Neural cell (in vitro differentiated cells): ENCODE results near the gene TNS3.

Experiments
- CTCF ChIP-seq: fragments of 450-650 bp; IDR thresholded peaks from 2 replicates; pipeline ENCODE4 v1.5.1; 2014; ENCODE audit warnings: antibody characterized with exemption, mild to moderate bottlenecking, moderate library complexity; ENCODE audit not compliant: poor library complexity, severe bottlenecking
- EZH2 ChIP-seq: fragments of 200-600, 300-800 bp; shearing (Covaris generic), sonication (generic); IDR thresholded peaks from 2 replicates; pipeline ENCODE4 v1.6.1; 2014; ENCODE audit warnings: antibody characterized with exemption, low read length, borderline replicate concordance, mild to moderate bottlenecking; ENCODE audit not compliant: insufficient read depth, poor library complexity, severe bottlenecking
- MXI1 ChIP-seq: fragments of 450-650 bp; conservative IDR thresholded peaks from 2 replicates; pipeline ENCODE4 v1.6.1; 2014; ENCODE audit warnings: antibody characterized with exemption, mild to moderate bottlenecking; ENCODE audit not compliant: poor library complexity, severe bottlenecking
- POLR2AphosphoS5 ChIP-seq: IDR thresholded peaks from 2 replicates; pipeline ENCODE4 v1.6.1; 2012
- RAD21 ChIP-seq: fragments of 450-650 bp; conservative IDR thresholded peaks from 2 replicates; pipeline ENCODE4 v1.6.1; 2014; ENCODE audit warnings: antibody characterized with exemption, mild to moderate bottlenecking, moderate library complexity
- SMC3 ChIP-seq: fragments of 450-650 bp; conservative IDR thresholded peaks from 2 replicates; pipeline ENCODE4 v1.6.1; 2014; ENCODE audit warnings: antibody characterized with exemption, mild to moderate bottlenecking, moderate library complexity; ENCODE audit not compliant: poor library complexity
- TAF1 ChIP-seq: IDR thresholded peaks from 2 replicates; pipeline ENCODE4 v1.6.1; 2012; ENCODE audit warnings: low read depth

GRCh38 chr7:47280114-47280513 is 301.8 kb downstream of the TNS3 start:
- no peak for TF ChIP-seq CTCF
- no peak for TF ChIP-seq RAD21
- TF ChIP-seq POLR2AphosphoS5, result no peak
- no peak for TF ChIP-seq EZH2
- no peak for TF ChIP-seq SMC3
- no peak for TF ChIP-seq MXI1
- TF ChIP-seq TAF1, result no peak
